GM23248 (cell line): ENCODE measurements around the gene SLC2A13. TPM values are rescaled to one million over a fixed set of nuclear protein-coding genes. Genes with fewer than 3 reads are reported as not detected.

Experiments
- DNase-seq: peaks from one replicate; pipeline ENCODE4 v3.0.0-alpha.2; 2015
- H2AFZ ChIP-seq: fragments of 200-600 bp; sonication (generic); 2 replicates; pipeline ENCODE4 v1.6.1; 2016; ENCODE audit warnings: antibody characterized with exemption
- H3F3A ChIP-seq: fragments of 200-600 bp; sonication (generic); 2 replicates; pipeline ENCODE4 v1.6.1; 2016; ENCODE audit warnings: mild to moderate bottlenecking, antibody characterized with exemption, mixed run types; ENCODE audit not compliant: insufficient read depth
- H3K27ac ChIP-seq: fragments of 200-600 bp; sonication (generic); 2 replicates; pipeline ENCODE4 v1.5.1; 2016; ENCODE audit warnings: mild to moderate bottlenecking
- H3K27me3 ChIP-seq: fragments of 200-600 bp; sonication (generic); replicated peaks from 2 replicates; pipeline ENCODE4 v1.6.1; 2016; ENCODE audit warnings: mild to moderate bottlenecking; ENCODE audit not compliant: insufficient read depth
- H3K36me3 ChIP-seq: fragments of 200-600 bp; sonication (generic); 2 replicates; pipeline ENCODE4 v1.6.1; 2016; ENCODE audit warnings: low read depth, mild to moderate bottlenecking
- H3K4me1 ChIP-seq: fragments of 200-600 bp; sonication (generic); 2 replicates; pipeline ENCODE4 v1.6.1; 2016; ENCODE audit warnings: mild to moderate bottlenecking; ENCODE audit not compliant: insufficient read depth
- H3K4me2 ChIP-seq: fragments of 200-600 bp; sonication (generic); one replicate; pipeline ENCODE4 v1.6.1; 2016; ENCODE audit warnings: mild to moderate bottlenecking; ENCODE audit not compliant: unreplicated experiment
- H3K4me3 ChIP-seq: fragments of 200-600 bp; sonication (generic); 2 replicates; pipeline ENCODE4 v1.5.1; 2016; ENCODE audit warnings: mild to moderate bottlenecking
- H3K79me2 ChIP-seq: fragments of 200-600 bp; sonication (generic); 2 replicates; pipeline ENCODE4 v1.6.1; 2016; ENCODE audit warnings: mild to moderate bottlenecking; ENCODE audit not compliant: insufficient read depth
- H3K9ac ChIP-seq: fragments of 200-600 bp; sonication (generic); 2 replicates; pipeline ENCODE4 v1.6.1; 2016; ENCODE audit warnings: mild to moderate bottlenecking
- H3K9me2 ChIP-seq: fragments of 200-600 bp; sonication (generic); 2 replicates; pipeline ENCODE4 v1.6.1; 2016; ENCODE audit warnings: mixed run types, mild to moderate bottlenecking, moderate library complexity; ENCODE audit not compliant: insufficient read depth
- H3K9me3 ChIP-seq: fragments of 200-600 bp; sonication (generic); one replicate; pipeline ENCODE4 v1.6.1; 2017; ENCODE audit warnings: low read depth
- H4K20me1 ChIP-seq: fragments of 200-600 bp; sonication (generic); 2 replicates; pipeline ENCODE4 v1.6.0; 2016; ENCODE audit not compliant: insufficient read depth
- EZH2 ChIP-seq: fragments of 200-600 bp; sonication (generic); IDR thresholded peaks from 2 replicates; pipeline ENCODE4 v1.6.1; 2018; ENCODE audit warnings: antibody characterized with exemption, mild to moderate bottlenecking; ENCODE audit not compliant: insufficient read depth, poor library complexity, severe bottlenecking
- EZH2phosphoT487 ChIP-seq: fragments of 200-600 bp; sonication (generic); IDR thresholded peaks from 2 replicates; pipeline ENCODE4 v1.6.1; 2018; ENCODE audit warnings: antibody characterized with exemption, moderate library complexity, mild to moderate bottlenecking, low read depth; ENCODE audit not compliant: insufficient read depth
- WGBS, 2 experiments: methylation state at CpG; one replicate each; pipeline ENCODE4 v1.1.6; 2015 to 2017; ENCODE audit warnings: low lambda C conversion rate in 2 of 2, low coverage in 1 of 2; ENCODE audit errors: missing lambda C conversion rate in 2 of 2; 5-methylcytosine and 5-hydroxymethylcytosine counted together
- in situ Hi-C: fragments of 300-500 bp; cut with MboI; formaldehyde crosslinking; loops from 2 replicates; pipeline ENCODE4 v1.15.0; 2020
- polyA plus RNA-seq: library from polyadenylated mRNA; unstranded; fragments of >200 nt; fragmentation: Nextera tagmentation; extraction: Ambion mirVana; gene quantifications from 2 replicates; pipeline ENCODE4 v1.2.1, GENCODE V29; 2016
- total RNA-seq: library from RNA; depleted of rRNA; stranded (reverse); fragments of >200 nt; shearing (Covaris generic); gene quantifications from 2 replicates; pipeline ENCODE4 v1.2.3, GENCODE V29; 2014

SLC2A13 gene
- total and polyA plus RNA-seq, 2 experiments from 2014 or later: 3.3 to 9.2 TPM

- no peaks in the 10 kb centered on the region for H3K27me3 ChIP-seq
- no peaks in the 10 kb centered on the region for H4K20me1 ChIP-seq
- no peaks in the 10 kb centered on the region for H3K9me2 ChIP-seq
- H3K9ac ChIP-seq: no peak overlapping the region
- H3K4me2 ChIP-seq: no peak overlapping the region
- H3K27ac ChIP-seq: no peak overlapping the region
- H3K79me2 ChIP-seq: no peaks in the 10 kb centered on the region
- no peaks in the 10 kb centered on the region for H3K36me3 ChIP-seq
- no peak overlapping the region for H2AFZ ChIP-seq
- in situ Hi-C loops: no loop called here
- no peak for TF ChIP-seq EZH2phosphoT487
- no peak for TF ChIP-seq EZH2
- no peaks in the 10 kb centered on the region for H3K4me1 ChIP-seq
- no peak overlapping the region for H3K4me3 ChIP-seq
- no peaks in the 10 kb centered on the region for H3K9me3 ChIP-seq
- WGBS, 2 experiments: 51 to 58% methylated on average over 2 of the region's 2 CpGs
- no peak for DNase-seq
- H3F3A ChIP-seq: no peaks in the 10 kb centered on the region
These were observed 300.2 kb downstream of the SLC2A13 start for GRCh38 chr12:39805651-39806050.

DNA sequence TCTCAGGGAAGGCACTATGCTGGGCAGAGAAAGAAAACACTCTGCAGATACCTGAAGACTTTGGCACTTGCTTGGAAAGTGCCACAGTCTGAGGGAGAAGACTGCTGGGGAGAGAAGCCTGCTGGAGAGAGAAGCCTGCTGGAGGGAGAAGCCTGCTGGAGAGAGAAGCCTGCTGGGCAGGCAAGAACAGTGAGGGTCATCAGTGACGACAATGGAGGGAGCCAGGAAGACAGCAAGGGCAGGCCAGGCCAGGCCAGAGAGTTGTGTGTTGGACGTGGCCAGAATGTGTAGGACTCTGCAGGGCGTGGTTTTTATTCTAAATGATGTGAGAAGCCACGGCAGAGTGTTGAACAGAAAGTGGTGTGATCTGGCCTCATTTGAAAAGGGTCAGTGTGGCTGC, 301.0 kb downstream of the SLC2A13 start:
- Histone ChIP-seq H3K27me3 (no peaks in the 10 kb centered on the region), H3K36me3 (no peaks in the 10 kb centered on the region), H2AFZ (no peak overlapping the region), H3K79me2 (no peaks in the 10 kb centered on the region), H3K27ac (no peak overlapping the region), H3K9me2 (no peaks in the 10 kb centered on the region), H3K4me2 (no peak overlapping the region), H3K4me3 (no peak overlapping the region), H3K9me3 (no peaks in the 10 kb centered on the region), H3K4me1 (no peaks in the 10 kb centered on the region), H3F3A (no peaks in the 10 kb centered on the region), H3K9ac (no peak overlapping the region), H4K20me1 (no peaks in the 10 kb centered on the region)
- in situ Hi-C loops: no loop called here
- no peak for DNase-seq
- 75 to 77% methylated on average over 4 of the region's 4 CpGs for WGBS, 2 experiments
- no peak for TF ChIP-seq EZH2
- TF ChIP-seq EZH2phosphoT487: no peak

GRCh38 chr12:39804479-39804878, 301.4 kb downstream of the SLC2A13 start:
- Histone ChIP-seq H2AFZ (no peak overlapping the region), H4K20me1 (no peaks in the 10 kb centered on the region), H3F3A (no peaks in the 10 kb centered on the region), H3K9me2 (no peaks in the 10 kb centered on the region), H3K9me3 (no peaks in the 10 kb centered on the region), H3K4me1 (no peaks in the 10 kb centered on the region), H3K27ac (no peak overlapping the region), H3K4me2 (no peak overlapping the region), H3K4me3 (no peak overlapping the region), H3K9ac (no peak overlapping the region), H3K27me3 (no peaks in the 10 kb centered on the region), H3K79me2 (no peaks in the 10 kb centered on the region), H3K36me3 (no peaks in the 10 kb centered on the region)
- 52 to 66% methylated on average over 1 of the region's 1 CpG for WGBS, 2 experiments
- in situ Hi-C loops: no loop called here
- no peak for DNase-seq
- TF ChIP-seq EZH2 (no peak), EZH2phosphoT487 (no peak)

DNA sequence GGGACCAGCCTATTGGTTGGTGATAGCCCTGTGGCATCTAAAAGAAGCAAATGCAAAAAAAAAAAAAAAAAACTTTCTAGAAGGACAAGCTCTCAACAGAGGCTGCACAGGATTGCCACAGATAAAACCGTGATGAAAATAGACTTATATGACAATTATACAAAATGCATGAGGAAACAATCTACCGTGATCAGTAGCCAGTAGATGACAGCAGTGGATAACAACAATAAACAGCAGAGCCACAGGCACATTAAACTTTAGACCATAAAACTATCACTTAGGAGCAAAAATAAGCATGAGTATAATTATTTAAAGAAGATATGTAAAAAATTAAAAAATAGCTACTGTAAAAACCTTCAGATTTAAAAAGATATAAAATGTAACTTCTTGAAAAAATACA, 302.7 kb downstream of the SLC2A13 start:
- TF ChIP-seq EZH2 (no peak), EZH2phosphoT487 (no peak)
- no peak for DNase-seq
- no peaks in the 10 kb centered on the region for H3K9me2 ChIP-seq
- no peaks in the 10 kb centered on the region for H3K36me3 ChIP-seq
- no peaks in the 10 kb centered on the region for H3F3A ChIP-seq
- no peaks in the 10 kb centered on the region for H4K20me1 ChIP-seq
- 10 to 13% methylated on average over 2 of the region's 2 CpGs for whole genome bisulfite sequencing, 2 experiments
- H3K79me2 ChIP-seq: no peaks in the 10 kb centered on the region
- H3K27ac ChIP-seq: no peak overlapping the region
- H3K27me3 ChIP-seq: no peaks in the 10 kb centered on the region
- no peaks in the 10 kb centered on the region for H3K4me1 ChIP-seq
- in situ Hi-C loops: no loop called here
- no peak overlapping the region for H2AFZ ChIP-seq
- no peak overlapping the region for H3K9ac ChIP-seq
- H3K9me3 ChIP-seq: no peaks in the 10 kb centered on the region
- H3K4me2 ChIP-seq: no peak overlapping the region
- H3K4me3 ChIP-seq: no peak overlapping the region

DNA sequence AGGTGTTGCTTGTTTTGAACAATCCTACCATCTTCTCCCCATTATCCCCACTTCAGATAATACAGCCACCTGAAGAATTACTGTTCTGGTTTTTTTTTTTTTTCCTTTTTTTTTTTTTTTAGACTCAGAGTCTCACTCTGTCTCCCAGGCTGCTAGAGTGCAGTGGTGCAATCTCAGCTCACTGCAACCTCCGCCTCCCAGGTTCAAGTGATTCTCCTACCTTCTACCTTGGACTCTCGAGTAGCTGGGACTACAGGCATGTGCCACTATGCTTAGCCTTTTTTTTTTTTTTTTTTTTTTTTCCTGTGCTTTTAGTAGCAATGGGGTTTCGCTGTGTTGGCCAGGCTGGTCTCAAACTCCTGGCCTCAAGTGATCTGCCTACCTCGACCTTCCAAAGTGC, 306.9 kb downstream of the SLC2A13 start:
- H2AFZ ChIP-seq: no peak overlapping the region
- no peak for DNase-seq
- no peak for TF ChIP-seq EZH2phosphoT487
- no peak for TF ChIP-seq EZH2
- in situ Hi-C loops: no loop called here
- H3K4me1 ChIP-seq: no peaks in the 10 kb centered on the region
- no peaks in the 10 kb centered on the region for H3K79me2 ChIP-seq
- no peak overlapping the region for H3K9ac ChIP-seq
- H3K4me3 ChIP-seq: no peak overlapping the region
- H3K27ac ChIP-seq: no peak overlapping the region
- H3K36me3 ChIP-seq: no peaks in the 10 kb centered on the region
- no peaks in the 10 kb centered on the region for H4K20me1 ChIP-seq
- no peaks in the 10 kb centered on the region for H3F3A ChIP-seq
- no peaks in the 10 kb centered on the region for H3K9me2 ChIP-seq
- no peaks in the 10 kb centered on the region for H3K9me3 ChIP-seq
- no peak overlapping the region for H3K4me2 ChIP-seq
- WGBS, 2 experiments: 78 to 84% methylated on average over 4 of the region's 4 CpGs
- H3K27me3 ChIP-seq: no peaks in the 10 kb centered on the region
